ENCODE data around the gene AREL1.

DNA sequence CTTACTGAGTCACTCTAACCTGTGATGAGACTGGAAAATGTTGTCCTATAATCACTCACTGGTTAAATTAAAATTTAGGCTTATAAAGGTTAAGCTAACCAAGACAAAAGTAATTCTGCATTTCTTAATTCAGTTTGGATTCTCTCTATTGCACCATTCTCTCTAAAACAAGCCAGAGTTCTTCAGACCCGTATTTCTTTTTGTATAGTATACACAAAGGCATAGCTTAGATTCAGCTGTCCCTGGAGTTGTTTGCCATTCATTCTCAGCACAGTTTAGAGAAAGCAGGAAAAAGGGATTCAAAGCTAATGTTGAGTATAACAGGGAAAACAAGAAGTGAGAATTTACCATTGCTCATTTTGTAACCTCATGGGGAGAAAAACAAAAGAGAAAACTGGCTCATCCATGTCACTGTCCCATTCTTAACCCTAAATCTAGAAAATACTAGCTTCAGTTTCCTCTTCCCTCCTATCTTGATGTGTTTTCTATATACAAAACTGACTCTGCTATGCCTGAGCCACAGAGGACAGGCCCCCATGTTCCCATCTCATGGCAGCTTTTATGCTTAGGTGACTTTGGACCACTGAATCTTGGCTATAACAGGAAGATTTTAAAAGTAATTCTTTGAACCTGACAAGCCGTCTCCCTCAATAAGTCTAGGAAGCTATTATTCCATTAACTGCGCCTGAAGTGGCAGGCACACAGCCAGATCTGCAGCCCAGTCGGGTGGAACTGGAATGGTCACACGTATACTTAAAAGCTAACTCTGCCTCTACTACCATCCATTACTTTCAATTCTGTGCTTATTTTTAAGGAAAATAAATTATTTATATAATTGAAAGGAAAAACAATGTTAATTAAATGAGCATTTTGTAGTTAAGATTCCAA, 7.0 kb downstream of the AREL1 start:
- TF ChIP-seq, protein P1, sequence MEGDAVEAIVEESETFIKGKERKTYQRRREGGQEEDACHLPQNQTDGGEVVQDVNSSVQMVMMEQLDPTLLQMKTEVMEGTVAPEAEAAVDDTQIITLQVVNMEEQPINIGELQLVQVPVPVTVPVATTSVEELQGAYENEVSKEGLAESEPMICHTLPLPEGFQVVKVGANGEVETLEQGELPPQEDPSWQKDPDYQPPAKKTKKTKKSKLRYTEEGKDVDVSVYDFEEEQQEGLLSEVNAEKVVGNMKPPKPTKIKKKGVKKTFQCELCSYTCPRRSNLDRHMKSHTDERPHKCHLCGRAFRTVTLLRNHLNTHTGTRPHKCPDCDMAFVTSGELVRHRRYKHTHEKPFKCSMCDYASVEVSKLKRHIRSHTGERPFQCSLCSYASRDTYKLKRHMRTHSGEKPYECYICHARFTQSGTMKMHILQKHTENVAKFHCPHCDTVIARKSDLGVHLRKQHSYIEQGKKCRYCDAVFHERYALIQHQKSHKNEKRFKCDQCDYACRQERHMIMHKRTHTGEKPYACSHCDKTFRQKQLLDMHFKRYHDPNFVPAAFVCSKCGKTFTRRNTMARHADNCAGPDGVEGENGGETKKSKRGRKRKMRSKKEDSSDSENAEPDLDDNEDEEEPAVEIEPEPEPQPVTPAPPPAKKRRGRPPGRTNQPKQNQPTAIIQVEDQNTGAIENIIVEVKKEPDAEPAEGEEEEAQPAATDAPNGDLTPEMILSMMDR (IDR thresholded peaks at IDR 0.05; ENCODE audit: insufficient read depth, low read depth, low read length), result no peak
- TF ChIP-seq EZH2 (IDR thresholded peaks at IDR 0.05; ENCODE audit: insufficient read depth, low read length), result no peak

Measured in astrocyte (in vitro differentiated cells and primary cell).